Measurements from ENCODE around the gene ETV6. TPM values are rescaled to one million over a fixed set of nuclear protein-coding genes. Genes with fewer than 3 reads are reported as not detected.

The ETV6 gene
- polyA plus RNA-seq, 3 donors: 6.8 to 45.1 (median 11.7) TPM

DNA sequence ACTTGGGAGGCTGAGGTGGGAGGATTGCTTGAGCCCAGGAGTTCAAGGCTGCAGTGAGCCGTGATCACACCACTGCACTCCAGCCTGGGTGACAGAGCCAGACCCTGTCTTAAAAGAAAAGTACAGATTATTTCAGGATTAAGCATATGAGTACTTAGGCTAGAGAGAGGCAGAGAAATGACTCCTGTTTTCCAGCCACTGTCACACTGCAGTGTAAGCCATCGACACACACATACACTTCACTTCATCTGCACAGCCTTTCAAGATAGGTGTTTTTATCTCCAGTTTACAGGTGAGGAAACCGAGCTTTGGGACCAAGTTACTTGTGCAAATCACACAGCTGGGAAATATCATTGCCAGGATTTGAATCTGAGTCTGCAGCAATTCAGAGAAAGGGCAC is 77.2 kb downstream of the ETV6 start:
- intact Hi-C loops (cut with micrococcal nuclease): loop anchor here in 1 of 2 donors (10.0 kb wide), 1 partner anchor 72 kb away; no protein-coding TSS in a partner anchor

DNA sequence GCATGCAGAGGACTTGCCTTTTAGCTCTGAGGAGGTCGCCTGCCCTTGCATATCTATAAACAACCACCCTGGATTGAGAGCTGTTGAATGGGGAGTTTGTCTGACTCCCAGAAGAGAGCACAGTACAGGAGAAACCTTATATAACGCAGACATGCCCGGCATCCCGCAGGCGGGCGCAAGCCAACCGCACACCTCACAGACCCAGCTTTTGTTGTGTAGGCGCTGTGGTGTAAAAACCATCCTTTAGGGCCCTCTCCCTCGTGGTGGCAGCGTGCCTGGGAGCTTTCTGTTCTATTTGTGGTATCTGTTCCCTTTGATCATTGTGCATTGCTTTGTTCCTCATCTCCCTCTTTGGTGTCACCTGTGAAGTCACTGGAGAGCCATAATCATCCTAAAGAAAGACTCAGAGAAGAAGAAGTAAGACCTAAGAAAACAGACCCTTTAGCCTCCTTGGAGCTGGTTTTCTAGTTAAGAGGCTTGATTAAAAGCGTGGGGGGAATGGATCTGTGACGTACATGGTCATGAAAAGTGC is 77.7 kb downstream of the ETV6 start:
- peak overlapping the region in 4 of 7 donors; percentile 2 to 89 (median 42) for H3K27ac Mint-ChIP-seq
- H3K36me3 ChIP-seq (replicated peaks in 1 of 2; ENCODE audit: control insufficient read depth in 1 of 2, insufficient read depth in 2 of 2, low read length in 2 of 2): peaks cover 0 to 8% of the 10 kb centered on the region in 2 donors
- peaks cover 67% of the 10 kb centered on the region for H4K20me1 ChIP-seq (ENCODE audit: insufficient read depth, low read length)
- no peak overlapping the region for H3K4me2 ChIP-seq (replicated peaks; ENCODE audit: extremely low read depth, low read length, poor library complexity, severe bottlenecking)
- no peaks in the 10 kb centered on the region for H3K27me3 ChIP-seq (ENCODE audit: control insufficient read depth in 2 of 2, insufficient read depth in 2 of 2, low read length in 2 of 2)
- H3K4me1 Mint-ChIP-seq: peaks cover 76% of the 10 kb centered on the region
- peaks cover 34 to 41% of the 10 kb centered on the region in 2 donors for H3K36me3 Mint-ChIP-seq
- no peak overlapping the region for H3K9ac ChIP-seq (ENCODE audit: insufficient read depth, low read length, poor library complexity, severe bottlenecking)
- H3K4me3 Mint-ChIP-seq: no peak overlapping the region
- intact Hi-C loops (cut with micrococcal nuclease): loop anchor here in 1 of 2 donors (10.0 kb wide), 1 partner anchor 72 kb away; no protein-coding TSS in a partner anchor
- peaks cover 0 to 3% of the 10 kb centered on the region in 2 donors for H3K9me3 ChIP-seq (replicated peaks in 1 of 2; ENCODE audit: control insufficient read depth in 1 of 2, insufficient read depth in 1 of 2, low read length in 2 of 2)
- H3K79me2 ChIP-seq (ENCODE audit: insufficient read depth, low read length): peaks cover 100% of the 10 kb centered on the region
- H3K9me3 Mint-ChIP-seq: peaks cover 1 to 6% (median 3%) of the 10 kb centered on the region in 7 donors
- no peak for DNase-seq
- WGBS (ENCODE audit: insufficient coverage): 93% methylated on average over 8 of the region's 12 CpGs
- peak overlapping the region in 1 of 2 donors; percentile 34 for H3K27ac ChIP-seq (ENCODE audit: low read depth in 1 of 2, low read length in 2 of 2)
- H2AFZ ChIP-seq (ENCODE audit: insufficient read depth, low read depth, low read length, poor library complexity, severe bottlenecking): no peak overlapping the region
- no peaks in the 10 kb centered on the region for H3K27me3 Mint-ChIP-seq (ENCODE audit: low read depth in 3 of 3)
- TF ChIP-seq CTCF (IDR thresholded peaks at IDR 0.05): no peak
- H3K4me3 ChIP-seq (replicated peaks in 1 of 3; ENCODE audit: low read depth in 2 of 3, low read length in 3 of 3): no peak overlapping the region
- H3K4me1 ChIP-seq (ENCODE audit: control insufficient read depth in 1 of 2, insufficient read depth in 2 of 2, low read length in 2 of 2): peaks cover 53 to 63% of the 10 kb centered on the region in 2 donors

More for the DNA sequence above, 77.2 kb downstream of the ETV6 start:
- Histone ChIP-seq H2AFZ (ENCODE audit: insufficient read depth, low read depth, low read length, poor library complexity, severe bottlenecking) (no peak overlapping the region), H3K27me3 (ENCODE audit: control insufficient read depth in 2 of 2, insufficient read depth in 2 of 2, low read length in 2 of 2) (no peaks in the 10 kb centered on the region), H3K27ac (ENCODE audit: low read depth in 1 of 2, low read length in 2 of 2) (peak overlapping the region in 1 of 2 donors; percentile 34), H4K20me1 (ENCODE audit: insufficient read depth, low read length) (peaks cover 63% of the 10 kb centered on the region), H3K4me1 (ENCODE audit: control insufficient read depth in 1 of 2, insufficient read depth in 2 of 2, low read length in 2 of 2) (peaks cover 48 to 58% of the 10 kb centered on the region in 2 donors), H3K36me3 (replicated peaks in 1 of 2; ENCODE audit: control insufficient read depth in 1 of 2, insufficient read depth in 2 of 2, low read length in 2 of 2) (peaks cover 0 to 7% of the 10 kb centered on the region in 2 donors), H3K79me2 (ENCODE audit: insufficient read depth, low read length) (peaks cover 100% of the 10 kb centered on the region), H3K4me3 (replicated peaks in 1 of 3; ENCODE audit: low read depth in 2 of 3, low read length in 3 of 3) (no peak overlapping the region), H3K9me3 (replicated peaks in 1 of 2; ENCODE audit: control insufficient read depth in 1 of 2, insufficient read depth in 1 of 2, low read length in 2 of 2) (peaks cover 0 to 3% of the 10 kb centered on the region in 2 donors), H3K9ac (ENCODE audit: insufficient read depth, low read length, poor library complexity, severe bottlenecking) (no peak overlapping the region), H3K4me2 (replicated peaks; ENCODE audit: extremely low read depth, low read length, poor library complexity, severe bottlenecking) (no peak overlapping the region)
- no peak for TF ChIP-seq CTCF (IDR thresholded peaks at IDR 0.05)
- Mint-ChIP-seq H3K9me3 (peaks cover 1 to 6% (median 3%) of the 10 kb centered on the region in 7 donors), H3K27ac (peak overlapping the region in 5 of 7 donors; percentile 50 to 89 (median 81)), H3K36me3 (peaks cover 34 to 41% of the 10 kb centered on the region in 2 donors), H3K4me1 (peaks cover 71% of the 10 kb centered on the region), H3K27me3 (ENCODE audit: low read depth in 3 of 3) (no peaks in the 10 kb centered on the region), H3K4me3 (no peak overlapping the region)
- no peak for DNase-seq
- 96% methylated on average over 3 of the region's 3 CpGs for WGBS (ENCODE audit: insufficient coverage)

Measured in CD14-positive monocyte (primary cell).